Prostate gland (tissue), 2 donors: ENCODE data around the gene BEST3.

Source experiments
- CTCF ChIP-seq, 4 experiments: fragments of 200-600 bp in 2 of 4; fragments of 450-650 bp in 2 of 4; sonication (generic) in 2 of 4; IDR thresholded peaks; 1 replicate in 3 of 4; 2 replicates in 1 of 4; pipeline ENCODE4 v1.5.1; 2016 to 2019; ENCODE audit warnings: antibody characterized with exemption in 4 of 4, mild to moderate bottlenecking in 2 of 4, moderate library complexity in 2 of 4
- POLR2A ChIP-seq: fragments of 450-650 bp; IDR thresholded peaks from one replicate; pipeline ENCODE4 v1.6.1; 2016; ENCODE audit warnings: antibody characterized with exemption, mild to moderate bottlenecking

DNA sequence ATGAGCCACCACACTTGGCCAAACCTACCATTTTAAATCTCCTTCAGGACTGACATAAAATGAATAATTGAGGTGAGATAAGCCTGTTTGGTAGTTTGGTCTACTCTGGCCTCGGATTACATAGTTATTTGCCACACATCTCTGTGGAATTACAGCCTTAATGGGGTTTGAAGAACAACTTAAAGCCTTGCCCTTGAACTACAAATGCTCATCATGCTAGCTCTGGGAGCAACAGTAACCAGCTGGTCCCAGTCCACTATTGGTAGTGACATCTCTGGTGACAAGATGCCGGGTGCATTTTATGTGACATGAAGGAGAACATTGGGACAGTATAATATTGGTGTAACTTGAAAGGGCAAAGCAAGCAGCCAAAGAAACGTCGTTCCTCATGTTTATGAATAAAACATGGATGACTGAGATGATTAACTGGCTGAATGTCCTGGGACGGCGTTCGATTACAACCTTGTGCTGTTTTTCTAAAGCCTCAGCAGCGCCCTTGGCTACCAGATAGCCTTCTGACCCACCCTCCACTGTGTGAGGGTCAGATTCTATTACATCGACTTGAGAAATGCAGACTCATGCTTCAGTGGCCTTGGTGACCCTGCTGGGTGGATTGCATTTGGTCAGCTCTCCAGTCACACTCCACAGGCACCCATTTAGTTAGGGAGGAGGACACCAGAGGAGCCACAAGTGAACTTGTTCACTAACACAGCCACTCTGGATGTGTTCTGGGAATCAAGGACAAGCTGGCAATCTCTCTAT is 41.5 kb downstream of the BEST3 start:
- no peak for TF ChIP-seq POLR2A
- no peak for TF ChIP-seq CTCF (IDR thresholded peaks at IDR 0.05)
